ENCODE results near the gene ENO2.

The ENO2 gene

DNA sequence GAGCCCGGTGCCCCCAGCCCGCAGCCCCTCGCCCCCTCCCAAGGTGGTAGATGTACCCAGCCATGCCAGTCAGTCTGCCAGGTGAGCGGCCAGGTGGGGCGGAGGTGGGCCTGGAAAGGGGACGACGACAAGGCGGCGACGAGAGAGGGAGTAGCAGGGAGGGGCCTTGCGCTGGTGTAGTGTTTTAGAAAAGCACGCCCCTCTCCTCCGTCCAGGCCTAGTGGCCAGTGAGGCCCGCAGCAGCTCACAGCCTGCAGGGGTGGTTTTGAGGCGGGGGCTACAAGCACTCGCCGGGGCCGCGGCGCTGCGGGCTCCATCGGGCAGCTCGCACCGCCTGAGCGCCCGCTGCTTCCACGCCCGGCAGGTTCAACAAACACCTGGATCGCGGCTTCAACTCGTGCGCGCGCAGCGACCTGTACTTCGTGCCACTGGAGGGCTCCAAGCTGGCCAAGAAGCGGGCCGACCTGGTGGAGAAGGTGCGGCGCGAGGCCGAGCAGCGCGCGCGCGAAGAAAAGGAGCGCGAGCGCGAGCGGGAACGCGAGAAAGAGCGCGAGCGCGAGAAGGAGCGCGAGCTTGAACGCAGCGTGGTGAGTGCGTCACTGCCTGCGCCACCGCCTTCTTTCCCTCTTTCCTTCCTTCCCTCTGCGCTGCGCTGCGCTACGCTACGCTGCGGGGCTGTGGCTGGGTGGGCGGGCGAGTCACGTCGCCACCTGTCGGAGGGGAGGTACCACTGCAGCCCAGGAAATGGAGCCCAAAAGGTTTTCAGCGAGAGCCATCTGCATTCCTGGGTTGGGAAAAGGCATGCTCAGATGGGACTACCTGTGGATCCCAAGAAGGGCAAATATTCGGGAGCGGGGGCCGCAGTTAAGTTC is 23.3 kb downstream of the ENO2 start:
- Mint-ChIP-seq H3K4me1 (ENCODE audit: low read depth in 2 of 2) (peaks cover 19 to 21% of the 10 kb centered on the region in 2 donors), H3K27ac (peak overlapping the region; percentile 95 to 98), H3K27me3 (no peaks in the 10 kb centered on the region), H3K4me3 (peak overlapping the region; percentile 78 to 80), H3K36me3 (ENCODE audit: insufficient read depth) (peaks cover 27% of the 10 kb centered on the region), H3K9me3 (no peaks in the 10 kb centered on the region)
- DNase-seq (peak; percentile 89 to 90 (median 89)), ATAC-seq (replicated peaks) (peak; percentile 97)

DNA sequence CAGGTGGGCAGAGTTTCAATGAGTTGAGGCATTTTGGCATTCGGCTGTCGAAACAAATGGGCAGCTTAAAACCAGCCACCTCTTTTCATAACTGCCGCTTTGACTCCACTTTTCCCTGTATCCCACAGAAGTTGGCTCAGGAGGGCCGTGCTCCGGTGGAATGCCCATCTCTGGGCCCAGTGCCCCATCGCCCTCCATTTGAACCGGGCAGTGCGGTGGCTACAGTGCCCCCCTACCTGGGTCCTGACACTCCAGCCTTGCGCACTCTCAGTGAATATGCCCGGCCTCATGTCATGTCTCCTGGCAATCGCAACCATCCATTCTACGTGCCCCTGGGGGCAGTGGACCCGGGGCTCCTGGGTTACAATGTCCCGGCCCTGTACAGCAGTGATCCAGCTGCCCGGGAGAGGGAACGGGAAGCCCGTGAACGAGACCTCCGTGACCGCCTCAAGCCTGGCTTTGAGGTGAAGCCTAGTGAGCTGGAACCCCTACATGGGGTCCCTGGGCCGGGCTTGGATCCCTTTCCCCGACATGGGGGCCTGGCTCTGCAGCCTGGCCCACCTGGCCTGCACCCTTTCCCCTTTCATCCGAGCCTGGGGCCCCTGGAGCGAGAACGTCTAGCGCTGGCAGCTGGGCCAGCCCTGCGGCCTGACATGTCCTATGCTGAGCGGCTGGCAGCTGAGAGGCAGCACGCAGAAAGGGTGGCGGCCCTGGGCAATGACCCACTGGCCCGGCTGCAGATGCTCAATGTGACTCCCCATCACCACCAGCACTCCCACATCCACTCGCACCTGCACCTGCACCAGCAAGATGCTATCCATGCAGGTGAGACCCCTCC is 24.2 kb downstream of the ENO2 start:
- DNase-seq, result no peak
- H3K4me1 Mint-ChIP-seq (ENCODE audit: low read depth in 2 of 2), result peaks cover 25 to 26% of the 10 kb centered on the region in 2 donors
- no peaks in the 10 kb centered on the region for H3K9me3 Mint-ChIP-seq
- ATAC-seq (replicated peaks), result no peak
- peak overlapping the region; percentile 78 to 80 for H3K4me3 Mint-ChIP-seq
- peak overlapping the region; percentile 95 to 98 for H3K27ac Mint-ChIP-seq
- peaks cover 35% of the 10 kb centered on the region for H3K36me3 Mint-ChIP-seq (ENCODE audit: insufficient read depth)
- no peaks in the 10 kb centered on the region for H3K27me3 Mint-ChIP-seq

DNA sequence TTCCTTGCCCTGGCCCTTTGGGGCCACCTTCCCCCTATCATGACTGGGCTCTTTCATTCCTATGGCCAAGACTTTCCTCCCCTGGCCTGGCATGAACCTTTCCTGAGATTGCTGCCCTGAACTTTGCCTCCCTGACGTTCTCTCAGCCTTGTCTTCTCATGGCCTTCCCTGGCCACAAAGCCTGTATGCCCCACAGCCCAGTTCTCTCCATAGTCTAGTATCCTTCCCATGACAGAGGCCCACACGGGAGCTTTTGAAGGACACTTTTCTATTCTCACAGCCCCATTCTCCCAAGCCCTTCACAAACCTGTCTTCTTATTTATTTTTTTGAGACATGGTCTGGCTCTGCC is 24.8 kb downstream of the ENO2 start:
- H3K27me3 Mint-ChIP-seq, result no peaks in the 10 kb centered on the region
- peaks cover 30 to 32% of the 10 kb centered on the region in 2 donors for H3K4me1 Mint-ChIP-seq (ENCODE audit: low read depth in 2 of 2)
- DNase-seq (no peak), ATAC-seq (replicated peaks) (no peak)
- H3K4me3 Mint-ChIP-seq, result peak overlapping the region; percentile 9 to 15
- peaks cover 41% of the 10 kb centered on the region for H3K36me3 Mint-ChIP-seq (ENCODE audit: insufficient read depth)
- H3K9me3 Mint-ChIP-seq, result no peaks in the 10 kb centered on the region
- peak overlapping the region in 1 of 2 donors; percentile 95 for H3K27ac Mint-ChIP-seq

DNA sequence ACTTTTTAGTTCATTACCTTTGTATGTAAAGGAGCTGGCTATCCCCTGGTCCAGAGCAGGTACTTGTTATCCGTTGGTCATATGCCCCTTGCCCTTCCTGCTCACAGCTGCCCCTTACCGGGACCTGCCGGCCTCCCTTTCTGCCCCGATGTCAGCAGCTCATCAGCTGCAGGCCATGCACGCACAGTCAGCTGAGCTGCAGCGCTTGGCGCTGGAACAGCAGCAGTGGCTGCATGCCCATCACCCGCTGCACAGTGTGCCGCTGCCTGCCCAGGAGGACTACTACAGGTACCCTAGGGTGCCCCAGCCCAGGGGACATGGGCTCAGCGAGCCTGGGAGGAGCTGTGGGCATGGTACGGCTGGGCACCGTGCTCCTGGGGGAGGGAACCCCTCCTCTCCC is 26.9 kb downstream of the ENO2 start:
- H3K36me3 Mint-ChIP-seq (ENCODE audit: insufficient read depth), result peaks cover 49% of the 10 kb centered on the region
- no peak for DNase-seq
- no peaks in the 10 kb centered on the region for H3K9me3 Mint-ChIP-seq
- no peak overlapping the region for H3K4me3 Mint-ChIP-seq
- ATAC-seq (replicated peaks), result no peak
- H3K27ac Mint-ChIP-seq, result peak overlapping the region in 1 of 2 donors; percentile 100
- no peaks in the 10 kb centered on the region for H3K27me3 Mint-ChIP-seq
- H3K4me1 Mint-ChIP-seq (ENCODE audit: low read depth in 2 of 2), result peaks cover 43% of the 10 kb centered on the region in 2 donors

DNA sequence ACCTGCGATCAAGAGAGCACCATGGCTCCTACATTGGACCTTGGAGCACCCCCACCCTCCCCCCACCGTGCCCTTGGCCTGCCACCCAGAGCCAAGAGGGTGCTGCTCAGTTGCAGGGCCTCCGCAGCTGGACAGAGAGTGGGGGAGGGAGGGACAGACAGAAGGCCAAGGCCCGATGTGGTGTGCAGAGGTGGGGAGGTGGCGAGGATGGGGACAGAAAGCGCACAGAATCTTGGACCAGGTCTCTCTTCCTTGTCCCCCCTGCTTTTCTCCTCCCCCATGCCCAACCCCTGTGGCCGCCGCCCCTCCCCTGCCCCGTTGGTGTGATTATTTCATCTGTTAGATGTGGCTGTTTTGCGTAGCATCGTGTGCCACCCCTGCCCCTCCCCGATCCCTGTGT is 27.4 kb downstream of the ENO2 start:
- Mint-ChIP-seq H3K9me3 (no peaks in the 10 kb centered on the region), H3K27me3 (no peaks in the 10 kb centered on the region), H3K4me3 (no peak overlapping the region), H3K27ac (peak overlapping the region; percentile 99 to 100), H3K36me3 (ENCODE audit: insufficient read depth) (peaks cover 54% of the 10 kb centered on the region), H3K4me1 (ENCODE audit: low read depth in 2 of 2) (peaks cover 41 to 43% of the 10 kb centered on the region in 2 donors)
- DNase-seq, result no peak
- ATAC-seq (replicated peaks), result no peak

DNA sequence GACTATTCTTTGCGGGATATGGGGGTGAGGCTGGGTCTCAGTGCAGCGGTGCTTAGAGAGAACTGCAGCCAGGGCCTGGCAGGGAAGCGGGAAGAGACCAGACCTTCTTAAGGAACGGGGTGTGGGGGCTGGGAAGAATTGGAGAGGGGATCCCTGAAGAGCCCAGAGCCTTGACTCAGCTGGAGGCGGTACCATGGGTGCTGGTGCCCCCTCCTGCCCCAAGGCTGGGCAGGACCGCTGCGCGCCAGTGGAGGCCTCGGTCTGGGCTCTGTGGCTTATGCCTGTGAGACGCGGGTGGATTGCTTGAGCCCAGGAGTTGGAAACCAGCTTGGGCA is 27.9 kb downstream of the ENO2 start:
- H3K36me3 Mint-ChIP-seq (ENCODE audit: insufficient read depth), result peaks cover 56% of the 10 kb centered on the region
- H3K4me3 Mint-ChIP-seq, result peak overlapping the region; percentile 25 to 98
- H3K27ac Mint-ChIP-seq, result peak overlapping the region; percentile 99 to 100
- no peak for ATAC-seq (replicated peaks)
- no peak for DNase-seq
- H3K4me1 Mint-ChIP-seq (ENCODE audit: low read depth in 2 of 2), result peaks cover 42 to 45% of the 10 kb centered on the region in 2 donors
- no peaks in the 10 kb centered on the region for H3K9me3 Mint-ChIP-seq
- no peaks in the 10 kb centered on the region for H3K27me3 Mint-ChIP-seq

DNA sequence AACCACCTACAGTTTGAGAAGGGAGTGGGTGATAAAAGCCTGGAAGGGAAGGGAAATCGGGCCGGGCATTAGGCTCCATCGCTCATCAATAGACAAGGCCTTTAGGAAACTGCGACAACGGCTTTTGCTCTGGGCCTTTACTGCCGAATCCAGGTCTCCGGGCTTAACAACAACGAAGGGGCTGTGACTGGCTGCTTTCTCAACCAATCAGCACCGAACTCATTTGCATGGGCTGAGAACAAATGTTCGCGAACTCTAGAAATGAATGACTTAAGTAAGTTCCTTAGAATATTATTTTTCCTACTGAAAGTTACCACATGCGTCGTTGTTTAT is 29.0 kb downstream of the ENO2 start:
- H3K9me3 Mint-ChIP-seq, result no peaks in the 10 kb centered on the region
- peaks cover 47% of the 10 kb centered on the region for H3K36me3 Mint-ChIP-seq (ENCODE audit: insufficient read depth)
- peaks cover 48 to 52% of the 10 kb centered on the region in 2 donors for H3K4me1 Mint-ChIP-seq (ENCODE audit: low read depth in 2 of 2)
- no peaks in the 10 kb centered on the region for H3K27me3 Mint-ChIP-seq
- ATAC-seq (replicated peaks), result peak; percentile 64
- DNase-seq, result peak; percentile 78 to 80 (median 79)
- H3K4me3 Mint-ChIP-seq, result peak overlapping the region; percentile 97 to 98
- peak overlapping the region; percentile 99 to 100 for H3K27ac Mint-ChIP-seq

DNA sequence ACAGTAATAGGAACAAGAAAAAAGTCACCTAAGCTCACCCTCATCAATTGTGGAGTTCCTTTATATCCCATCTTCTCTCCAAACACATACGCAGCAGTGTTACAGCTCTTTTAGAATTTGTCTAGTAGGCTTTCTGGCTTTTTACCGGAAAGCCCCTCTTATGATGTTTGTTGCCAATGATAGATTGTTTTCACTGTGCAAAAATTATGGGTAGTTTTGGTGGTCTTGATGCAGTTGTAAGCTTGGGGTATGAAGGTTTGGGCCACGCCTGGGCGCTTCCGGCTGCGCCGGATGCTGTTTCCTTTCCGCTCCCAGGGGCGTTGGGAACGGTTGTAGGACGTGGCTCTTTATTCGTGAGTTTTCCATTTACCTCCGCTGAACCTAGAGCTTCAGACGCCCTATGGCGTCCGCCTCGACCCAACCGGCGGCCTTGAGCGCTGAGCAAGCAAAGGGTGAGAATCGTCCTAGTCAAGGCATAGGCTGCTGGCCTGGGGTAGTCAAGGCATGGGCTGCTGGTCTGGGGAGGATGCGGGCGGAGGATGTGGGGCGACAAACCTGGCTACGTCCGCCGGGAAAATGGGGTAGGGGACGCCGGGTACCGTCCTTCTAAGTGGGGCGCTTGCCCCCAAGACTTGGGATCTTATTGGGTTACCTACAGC is 29.5 kb downstream of the ENO2 start, which contains the start of the genes C12orf57 and RNU7-1:
Gene C12orf57, plus strand, starts transcription at position 301 of the 659 bp plus-strand sequence. Its CDS starts 100 bp downstream, at position 401.
Gene RNU7-1, plus strand, starts transcription at position 95 of the 659 bp plus-strand sequence.
- H3K36me3 Mint-ChIP-seq (ENCODE audit: insufficient read depth), result peaks cover 47% of the 10 kb centered on the region
- H3K27ac Mint-ChIP-seq, result peak within 1 kb of the TSS; percentile 99 to 100
- DNase-seq, result peak; percentile 61 to 68 (median 62)
- H3K4me1 Mint-ChIP-seq (ENCODE audit: low read depth in 2 of 2), result peaks cover 51 to 54% of the 10 kb centered on the region in 2 donors
- ATAC-seq (replicated peaks), result peak; percentile 67
- H3K4me3 Mint-ChIP-seq, result peak within 1 kb of the TSS; percentile 97 to 98
- H3K9me3 Mint-ChIP-seq, result no peaks in the 10 kb centered on the region
- no peaks in the 10 kb centered on the region for H3K27me3 Mint-ChIP-seq

DNA sequence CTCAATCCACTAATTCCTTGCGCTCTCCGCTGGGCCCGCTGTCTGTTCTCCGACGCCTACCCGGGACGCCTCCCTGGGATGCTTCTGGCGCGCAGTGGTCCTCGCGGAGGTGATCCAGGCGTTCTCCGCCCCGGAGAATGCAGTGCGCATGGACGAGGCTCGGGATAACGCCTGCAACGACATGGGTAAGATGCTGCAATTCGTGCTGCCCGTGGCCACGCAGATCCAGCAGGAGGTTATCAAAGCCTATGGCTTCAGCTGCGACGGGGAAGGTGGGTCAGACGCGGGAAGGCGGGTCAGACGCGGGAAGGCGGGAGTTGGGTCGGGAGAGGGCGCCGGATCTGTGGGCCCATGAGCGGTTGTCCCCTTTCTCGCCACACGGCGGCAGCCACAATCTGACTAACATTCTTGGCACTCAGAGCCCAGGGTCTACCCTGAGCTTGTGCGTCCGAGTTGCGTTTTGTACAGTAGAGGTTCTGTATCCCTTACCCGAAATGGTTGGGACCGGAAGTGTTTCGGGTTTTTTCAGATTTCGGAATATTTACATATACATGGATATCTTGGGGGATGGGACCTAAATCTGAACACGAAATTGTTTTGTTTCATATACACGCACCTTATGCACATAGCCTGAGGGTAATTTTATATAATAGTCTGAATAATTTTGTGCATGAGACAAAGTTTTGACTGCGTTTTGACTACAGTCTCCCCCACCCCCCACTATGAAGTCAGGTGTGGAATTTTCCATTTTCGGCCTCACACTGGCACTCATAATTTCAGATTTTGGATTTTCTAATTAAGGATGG is 30.2 kb downstream of the ENO2 start:
- Mint-ChIP-seq H3K4me1 (ENCODE audit: low read depth in 2 of 2) (peaks cover 58 to 59% of the 10 kb centered on the region in 2 donors), H3K4me3 (peak overlapping the region; percentile 97 to 98), H3K36me3 (ENCODE audit: insufficient read depth) (peaks cover 53% of the 10 kb centered on the region), H3K27ac (peak overlapping the region; percentile 99 to 100), H3K27me3 (no peaks in the 10 kb centered on the region), H3K9me3 (no peaks in the 10 kb centered on the region)
- peak; percentile 81 to 82 (median 82) for DNase-seq
- peak; percentile 55 for ATAC-seq (replicated peaks)

DNA sequence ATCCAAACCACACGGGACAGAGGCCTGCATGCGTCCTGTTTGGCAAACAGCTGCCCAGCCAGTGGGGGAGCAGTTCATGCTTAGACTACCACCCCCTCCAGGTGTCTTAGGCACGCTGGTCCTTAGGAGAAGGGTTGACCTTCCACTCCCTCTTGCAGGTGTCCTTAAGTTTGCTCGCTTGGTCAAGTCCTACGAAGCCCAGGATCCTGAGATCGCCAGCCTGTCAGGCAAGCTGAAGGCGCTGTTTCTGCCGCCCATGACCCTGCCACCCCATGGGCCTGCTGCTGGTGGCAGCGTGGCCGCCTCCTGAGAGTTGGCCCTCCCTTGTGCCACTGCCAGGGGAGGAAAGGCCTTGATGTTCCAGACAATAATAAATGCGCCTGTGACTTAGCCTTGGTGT is 31.2 kb downstream of the ENO2 start:
- Mint-ChIP-seq H3K4me1 (ENCODE audit: low read depth in 2 of 2) (peaks cover 67 to 69% of the 10 kb centered on the region in 2 donors), H3K27ac (peak overlapping the region; percentile 98 to 99), H3K27me3 (no peaks in the 10 kb centered on the region), H3K36me3 (ENCODE audit: insufficient read depth) (peaks cover 53% of the 10 kb centered on the region), H3K9me3 (no peaks in the 10 kb centered on the region), H3K4me3 (peak overlapping the region; percentile 97 to 98)
- no peak for ATAC-seq (replicated peaks)
- no peak for DNase-seq

DNA sequence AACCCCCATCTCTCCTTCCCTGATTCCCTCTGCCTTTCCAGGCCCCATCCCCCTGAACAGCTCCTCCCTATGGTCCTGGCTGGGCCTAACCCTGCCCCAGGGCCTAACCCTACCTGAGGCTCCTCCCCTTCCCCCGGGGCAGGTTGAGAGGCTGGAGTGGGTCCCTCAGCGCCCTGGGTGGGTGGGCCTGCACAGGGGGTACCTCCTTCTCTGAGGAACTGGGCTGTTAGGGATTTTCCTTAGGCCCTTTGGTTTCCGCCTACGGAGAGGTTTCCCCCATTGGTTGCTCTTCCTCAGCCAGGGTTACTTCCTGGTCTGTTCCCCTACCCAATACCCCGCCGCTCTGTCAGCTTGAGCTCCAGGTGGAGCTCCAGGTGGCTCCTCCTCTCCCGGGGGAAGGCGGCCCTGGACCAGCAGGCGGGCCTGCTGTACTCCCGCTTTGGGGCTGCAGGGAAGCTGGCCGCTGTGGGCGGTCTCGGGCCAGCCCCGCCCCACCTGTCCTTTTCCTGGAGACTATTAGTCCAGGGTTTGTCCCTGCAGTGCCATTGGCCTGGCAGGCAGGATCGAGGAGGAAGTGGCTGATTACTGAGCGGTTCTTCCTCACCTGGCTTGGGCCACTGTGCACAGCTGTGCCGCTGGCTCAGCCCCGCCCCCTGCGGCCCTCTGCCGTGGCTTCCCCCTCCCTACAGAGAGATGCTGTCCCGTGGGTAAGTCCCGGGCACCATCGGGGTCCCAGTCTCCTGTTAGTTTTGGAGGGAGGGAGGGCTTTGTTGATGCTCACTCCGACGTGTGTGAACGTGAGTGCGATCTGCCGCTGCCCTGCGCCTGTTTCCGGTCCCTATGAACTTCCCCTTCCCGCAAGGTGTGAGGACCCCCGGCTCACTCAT is 31.9 kb downstream of the ENO2 start:
- peak overlapping the region; percentile 98 to 99 for H3K27ac Mint-ChIP-seq
- DNase-seq (peak in 2 of 3 experiments; percentile 47 to 54), ATAC-seq (replicated peaks) (peak; percentile 11)
- no peaks in the 10 kb centered on the region for H3K27me3 Mint-ChIP-seq
- H3K4me1 Mint-ChIP-seq (ENCODE audit: low read depth in 2 of 2), result peaks cover 72 to 74% of the 10 kb centered on the region in 2 donors
- peaks cover 57% of the 10 kb centered on the region for H3K36me3 Mint-ChIP-seq (ENCODE audit: insufficient read depth)
- H3K4me3 Mint-ChIP-seq, result peak overlapping the region; percentile 97 to 98
- H3K9me3 Mint-ChIP-seq, result no peaks in the 10 kb centered on the region

DNA sequence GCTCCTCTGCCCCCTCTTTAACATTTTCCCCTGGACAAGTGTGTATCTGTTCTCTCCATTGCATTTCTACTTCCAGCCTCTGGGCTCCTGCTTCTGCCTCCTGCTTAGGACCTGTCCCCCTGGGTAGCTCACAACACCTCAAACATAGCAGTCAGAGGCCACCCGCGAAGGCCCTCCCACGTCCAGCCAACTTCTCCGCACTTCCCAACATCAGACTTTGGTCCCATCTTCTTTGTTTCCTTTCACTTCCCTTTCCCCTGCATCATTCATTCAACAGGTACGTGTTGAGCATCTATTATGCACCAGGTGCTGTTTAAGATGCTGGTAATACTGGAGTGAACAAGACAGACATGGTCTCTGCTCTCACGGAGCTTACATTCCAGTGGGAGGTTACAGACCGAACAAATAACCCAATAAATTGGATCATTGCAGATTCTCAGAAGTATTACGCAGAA is 32.6 kb downstream of the ENO2 start:
- Mint-ChIP-seq H3K4me1 (ENCODE audit: low read depth in 2 of 2) (peaks cover 74 to 77% of the 10 kb centered on the region in 2 donors), H3K27me3 (no peaks in the 10 kb centered on the region), H3K9me3 (no peaks in the 10 kb centered on the region), H3K36me3 (ENCODE audit: insufficient read depth) (peaks cover 64% of the 10 kb centered on the region), H3K4me3 (peak overlapping the region; percentile 97 to 98), H3K27ac (peak overlapping the region; percentile 98 to 99)
- DNase-seq (no peak), ATAC-seq (replicated peaks) (no peak)
